ENCODE data around the gene TMEM178A. TPM values are rescaled to one million over a fixed set of nuclear protein-coding genes. Genes with fewer than 3 reads are reported as not detected.

TMEM178A gene
- total RNA-seq, 2 donors from 2014 or later: 4.9 to 7.8 TPM

- no peaks in the 10 kb centered on the region for H3K36me3 ChIP-seq (replicated peaks in 1 of 2; ENCODE audit: insufficient read depth in 1 of 2, low read depth in 2 of 2)
- intact Hi-C loops (cut with DNase I): no loop called here
- no peak for TF ChIP-seq POLR2A (IDR thresholded peaks at IDR 0.05)
- TF ChIP-seq, protein P1, sequence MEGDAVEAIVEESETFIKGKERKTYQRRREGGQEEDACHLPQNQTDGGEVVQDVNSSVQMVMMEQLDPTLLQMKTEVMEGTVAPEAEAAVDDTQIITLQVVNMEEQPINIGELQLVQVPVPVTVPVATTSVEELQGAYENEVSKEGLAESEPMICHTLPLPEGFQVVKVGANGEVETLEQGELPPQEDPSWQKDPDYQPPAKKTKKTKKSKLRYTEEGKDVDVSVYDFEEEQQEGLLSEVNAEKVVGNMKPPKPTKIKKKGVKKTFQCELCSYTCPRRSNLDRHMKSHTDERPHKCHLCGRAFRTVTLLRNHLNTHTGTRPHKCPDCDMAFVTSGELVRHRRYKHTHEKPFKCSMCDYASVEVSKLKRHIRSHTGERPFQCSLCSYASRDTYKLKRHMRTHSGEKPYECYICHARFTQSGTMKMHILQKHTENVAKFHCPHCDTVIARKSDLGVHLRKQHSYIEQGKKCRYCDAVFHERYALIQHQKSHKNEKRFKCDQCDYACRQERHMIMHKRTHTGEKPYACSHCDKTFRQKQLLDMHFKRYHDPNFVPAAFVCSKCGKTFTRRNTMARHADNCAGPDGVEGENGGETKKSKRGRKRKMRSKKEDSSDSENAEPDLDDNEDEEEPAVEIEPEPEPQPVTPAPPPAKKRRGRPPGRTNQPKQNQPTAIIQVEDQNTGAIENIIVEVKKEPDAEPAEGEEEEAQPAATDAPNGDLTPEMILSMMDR (IDR thresholded peaks at IDR 0.05): no peak
- 91 to 95% methylated on average over 3 of the region's 3 CpGs for WGBS, 2 donors
- no peak for DNase-seq
- no peaks in the 10 kb centered on the region for H3K4me1 ChIP-seq
- no peaks in the 10 kb centered on the region for H3K9me3 ChIP-seq
- no peak overlapping the region for H3K4me3 ChIP-seq
- no peaks in the 10 kb centered on the region for H3K27me3 ChIP-seq
- no peak overlapping the region for H3K27ac ChIP-seq
- no peak for ATAC-seq
Measured at GRCh38 chr2:39629646-39630045, 36.1 kb upstream of the TMEM178A start.

DNA sequence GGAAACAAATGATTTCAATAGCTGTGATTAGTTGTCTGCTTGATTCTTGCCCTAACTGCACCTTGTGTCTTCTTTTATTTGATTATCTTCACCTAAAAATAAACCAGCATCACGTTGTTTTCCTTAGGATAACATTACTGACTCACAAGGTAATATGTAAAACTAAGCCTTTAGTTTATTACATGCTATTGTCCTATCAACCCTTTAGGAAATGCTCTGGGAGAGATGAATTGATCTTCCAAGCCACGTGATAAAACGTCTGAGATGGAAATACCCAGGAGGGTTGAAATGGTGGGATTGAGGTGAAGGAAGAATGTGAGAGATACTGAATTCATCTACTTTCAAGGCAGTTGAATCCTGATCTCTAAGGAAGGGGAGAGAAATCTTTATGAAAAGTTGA lies 34.5 kb upstream of the TMEM178A start:
- TF ChIP-seq POLR2A (IDR thresholded peaks at IDR 0.05): no peak
- TF ChIP-seq, protein P1 (IDR thresholded peaks at IDR 0.05): no peak
- no peaks in the 10 kb centered on the region for H3K27me3 ChIP-seq
- 59 to 67% methylated on average over 3 of the region's 3 CpGs for WGBS, 2 donors
- no peaks in the 10 kb centered on the region for H3K9me3 ChIP-seq
- intact Hi-C loops (cut with DNase I): no loop called here
- no peak for ATAC-seq
- no peaks in the 10 kb centered on the region for H3K36me3 ChIP-seq (replicated peaks in 1 of 2; ENCODE audit: insufficient read depth in 1 of 2, low read depth in 2 of 2)
- H3K4me3 ChIP-seq: no peak overlapping the region
- DNase-seq: no peak
- no peak overlapping the region for H3K27ac ChIP-seq
- no peaks in the 10 kb centered on the region for H3K4me1 ChIP-seq

DNA sequence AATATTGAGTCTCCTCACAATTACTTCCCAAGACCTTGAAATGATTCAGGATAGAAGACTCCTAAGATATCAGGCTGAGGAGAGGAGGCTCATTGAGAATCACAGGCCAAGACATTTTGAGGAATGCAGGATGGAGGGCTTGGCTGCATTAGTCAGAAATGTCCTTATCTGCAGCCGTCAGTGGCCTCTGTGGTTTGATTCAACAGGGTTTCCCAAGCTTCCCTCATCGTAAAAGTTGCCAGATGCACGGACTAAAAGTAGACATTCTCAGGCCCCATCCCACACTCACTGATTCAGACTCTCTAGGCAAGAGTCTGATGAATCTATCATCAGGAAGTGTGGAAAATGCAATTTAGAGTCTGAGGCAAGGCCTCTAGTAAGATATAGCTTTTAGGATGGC lies 34.0 kb upstream of the TMEM178A start:
- ATAC-seq (no peak), DNase-seq (peak in 1 of 4 donors; percentile 31)
- no peak overlapping the region for H3K4me3 ChIP-seq
- no peaks in the 10 kb centered on the region for H3K36me3 ChIP-seq (replicated peaks in 1 of 2; ENCODE audit: insufficient read depth in 1 of 2, low read depth in 2 of 2)
- no peak for TF ChIP-seq POLR2A (IDR thresholded peaks at IDR 0.05)
- TF ChIP-seq, protein P1 (IDR thresholded peaks at IDR 0.05): no peak
- no peaks in the 10 kb centered on the region for H3K9me3 ChIP-seq
- WGBS, 2 donors: 68 to 69% methylated on average over 2 to 3 of the region's 3 CpGs
- no peaks in the 10 kb centered on the region for H3K27me3 ChIP-seq
- no peak overlapping the region for H3K27ac ChIP-seq
- intact Hi-C loops (cut with DNase I): no loop called here
- no peaks in the 10 kb centered on the region for H3K4me1 ChIP-seq

GRCh38 chr2:39632876-39633275 lies 32.8 kb upstream of the TMEM178A start:
- no peaks in the 10 kb centered on the region for H3K4me1 ChIP-seq
- WGBS, 2 donors: 83 to 91% methylated on average over 4 of the region's 4 CpGs
- no peak overlapping the region for H3K4me3 ChIP-seq
- H3K27ac ChIP-seq: no peak overlapping the region
- intact Hi-C loops (cut with DNase I): no loop called here
- DNase-seq (no peak), ATAC-seq (no peak)
- H3K36me3 ChIP-seq (replicated peaks in 1 of 2; ENCODE audit: insufficient read depth in 1 of 2, low read depth in 2 of 2): no peaks in the 10 kb centered on the region
- no peaks in the 10 kb centered on the region for H3K27me3 ChIP-seq
- TF ChIP-seq, protein P1 (IDR thresholded peaks at IDR 0.05): no peak
- TF ChIP-seq POLR2A (IDR thresholded peaks at IDR 0.05): no peak
- H3K9me3 ChIP-seq: no peaks in the 10 kb centered on the region

DNA sequence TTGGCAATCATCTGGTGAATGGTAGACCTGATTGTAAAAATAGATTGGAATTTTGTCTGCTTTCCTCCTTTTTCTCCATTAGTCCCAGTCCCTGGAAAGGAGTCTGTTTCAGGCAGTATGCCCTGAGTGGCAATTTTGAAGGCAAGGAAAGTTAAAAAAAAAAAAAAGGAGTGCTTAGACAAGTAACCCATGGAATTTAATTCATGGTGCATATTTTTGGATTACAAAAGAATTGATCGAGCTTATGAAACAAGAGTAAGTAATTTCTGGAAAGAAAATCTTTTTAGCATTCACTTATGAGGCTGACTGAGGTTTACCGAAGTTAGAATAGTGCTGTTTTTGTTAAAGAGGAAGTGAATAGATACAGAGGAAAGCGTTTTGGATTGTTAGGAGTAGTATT lies 29.4 kb upstream of the TMEM178A start:
- H3K27me3 ChIP-seq: no peaks in the 10 kb centered on the region
- DNase-seq (no peak), ATAC-seq (no peak)
- no peaks in the 10 kb centered on the region for H3K36me3 ChIP-seq (replicated peaks in 1 of 2; ENCODE audit: insufficient read depth in 1 of 2, low read depth in 2 of 2)
- H3K4me1 ChIP-seq: no peaks in the 10 kb centered on the region
- TF ChIP-seq POLR2A (IDR thresholded peaks at IDR 0.05): no peak
- TF ChIP-seq, protein P1 (IDR thresholded peaks at IDR 0.05): no peak
- WGBS, 2 donors: 82 to 89% methylated on average over 3 of the region's 3 CpGs
- H3K9me3 ChIP-seq: no peaks in the 10 kb centered on the region
- no peak overlapping the region for H3K4me3 ChIP-seq
- no peak overlapping the region for H3K27ac ChIP-seq
- intact Hi-C loops (cut with DNase I): no loop called here
